Activated CD4-positive, alpha-beta T cell treated with anti-CD3 and anti-CD28 coated beads, Interleukin-2, amount 50 U/mL, for 1 hour (primary cell): Measurements from ENCODE around the gene CT45A3.
"Not testable (repeated sequence)": the region's sequence is repeated elsewhere in the genome, so short reads cannot be mapped to it uniquely, and the experiment has no call there.

ENCODE experiments used
- DNase-seq: peaks from one replicate; pipeline ENCODE4 v3.0.0-alpha.2; 2020

Gene CT45A3, protein sequence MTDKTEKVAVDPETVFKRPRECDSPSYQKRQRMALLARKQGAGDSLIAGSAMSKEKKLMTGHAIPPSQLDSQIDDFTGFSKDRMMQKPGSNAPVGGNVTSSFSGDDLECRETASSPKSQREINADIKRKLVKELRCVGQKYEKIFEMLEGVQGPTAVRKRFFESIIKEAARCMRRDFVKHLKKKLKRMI

DNA sequence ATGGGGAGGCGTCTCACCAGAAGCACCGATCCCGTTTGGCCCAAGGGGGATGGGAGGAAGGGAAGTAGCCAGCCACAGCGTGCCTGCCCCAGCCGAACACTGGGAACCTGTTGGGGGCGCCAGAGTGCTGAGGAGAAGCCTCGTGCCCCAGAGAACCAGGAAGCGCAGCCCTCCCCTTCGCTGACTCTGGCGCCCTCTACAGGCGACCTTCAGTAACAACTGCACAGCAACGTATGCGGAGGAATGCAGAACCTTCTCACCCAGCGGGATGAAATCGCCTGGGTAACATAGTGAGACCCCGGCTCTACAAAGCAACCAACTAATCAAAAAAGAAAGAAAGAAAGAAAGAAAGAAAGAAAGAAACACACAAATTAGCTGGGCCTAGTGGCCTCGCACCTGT lies at the start of gene CT45A3:
Gene CT45A3 (minus strand): TSS at position 101 of the 400 bp plus-strand sequence. CDS start 3,747 bp downstream, outside the sequence.
- not testable (repeated sequence) for DNase-seq

DNA sequence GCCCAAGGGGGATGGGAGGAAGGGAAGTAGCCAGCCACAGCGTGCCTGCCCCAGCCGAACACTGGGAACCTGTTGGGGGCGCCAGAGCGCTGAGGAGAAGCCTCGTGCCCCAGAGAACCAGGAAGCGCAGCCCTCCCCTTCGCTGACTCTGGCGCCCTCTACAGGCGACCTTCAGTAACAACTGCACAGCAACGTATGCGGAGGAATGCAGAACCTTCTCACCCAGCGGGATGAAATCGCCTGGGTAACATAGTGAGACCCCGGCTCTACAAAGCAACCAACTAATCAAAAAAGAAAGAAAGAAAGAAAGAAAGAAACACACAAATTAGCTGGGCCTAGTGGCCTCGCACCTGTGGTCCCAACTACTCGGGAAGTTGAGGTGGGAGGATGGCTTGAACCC lies 34.7 kb upstream of the CT45A3 start, which contains the start of gene CT45A6:
Gene CT45A6 (minus strand): TSS at position 101 of the 400 bp plus-strand sequence. CDS start 3,794 bp downstream, outside the sequence.
- not testable (repeated sequence) for DNase-seq

DNA sequence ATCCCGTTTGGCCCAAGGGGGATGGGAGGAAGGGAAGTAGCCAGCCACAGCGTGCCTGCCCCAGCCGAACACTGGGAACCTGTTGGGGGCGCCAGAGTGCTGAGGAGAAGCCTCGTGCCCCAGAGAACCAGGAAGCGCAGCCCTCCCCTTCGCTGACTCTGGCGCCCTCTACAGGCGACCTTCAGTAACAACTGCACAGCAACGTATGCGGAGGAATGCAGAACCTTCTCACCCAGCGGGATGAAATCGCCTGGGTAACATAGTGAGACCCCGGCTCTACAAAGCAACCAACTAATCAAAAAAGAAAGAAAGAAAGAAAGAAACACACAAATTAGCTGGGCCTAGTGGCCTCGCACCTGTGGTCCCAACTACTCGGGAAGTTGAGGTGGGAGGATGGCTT lies 17.4 kb upstream of the CT45A3 start, which contains the start of gene CT45A5:
Gene CT45A5 (minus strand): TSS at position 101 of the 400 bp plus-strand sequence. CDS start 3,774 bp downstream, outside the sequence.
- DNase-seq: not testable (repeated sequence)

DNA sequence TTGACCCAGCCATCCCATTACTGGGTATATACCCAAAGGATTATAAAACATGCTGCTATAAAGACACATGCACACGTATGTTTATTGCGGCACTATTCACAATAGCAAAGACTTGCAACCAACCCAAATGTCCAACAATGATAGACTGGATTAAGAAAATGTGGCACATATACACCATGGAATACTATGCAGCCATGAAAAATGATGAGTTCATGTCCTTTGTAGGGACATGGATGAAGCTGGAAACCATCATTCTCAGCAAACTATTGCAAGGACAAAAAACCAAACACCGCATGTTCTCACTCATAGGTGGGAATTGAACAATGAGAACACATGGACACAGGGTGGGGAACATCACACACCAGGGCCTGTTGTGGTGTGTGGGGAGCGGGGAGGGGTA lies 23.3 kb downstream of the CT45A3 start:
- not testable (repeated sequence) for DNase-seq

DNA sequence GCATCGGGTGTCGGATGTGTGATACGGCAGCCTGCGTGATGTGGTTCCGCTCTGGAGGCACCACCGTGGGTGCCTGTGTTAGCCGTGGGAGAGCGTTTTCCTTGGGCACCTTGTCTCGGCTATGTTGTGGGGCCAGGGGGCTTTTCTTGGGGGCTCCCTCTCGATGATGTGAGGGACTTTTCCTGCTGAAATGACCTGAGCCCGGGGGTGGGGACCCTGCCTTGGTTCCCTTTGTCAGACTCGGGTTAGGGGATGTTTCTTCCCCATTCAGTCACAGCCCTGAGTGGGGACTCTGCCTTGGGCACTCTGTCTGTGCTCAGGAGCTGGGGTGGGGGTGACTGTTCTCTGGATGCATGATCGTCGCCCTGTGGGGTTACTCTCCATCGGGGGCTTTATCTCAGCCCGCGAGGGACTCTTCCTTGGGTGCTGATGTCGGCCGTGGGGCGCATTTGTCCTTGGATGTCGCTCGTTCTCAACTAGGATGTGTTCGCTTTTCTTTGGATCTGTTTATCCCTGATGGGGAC lies 26.7 kb downstream of the CT45A3 start:
- DNase-seq: no peak

DNA sequence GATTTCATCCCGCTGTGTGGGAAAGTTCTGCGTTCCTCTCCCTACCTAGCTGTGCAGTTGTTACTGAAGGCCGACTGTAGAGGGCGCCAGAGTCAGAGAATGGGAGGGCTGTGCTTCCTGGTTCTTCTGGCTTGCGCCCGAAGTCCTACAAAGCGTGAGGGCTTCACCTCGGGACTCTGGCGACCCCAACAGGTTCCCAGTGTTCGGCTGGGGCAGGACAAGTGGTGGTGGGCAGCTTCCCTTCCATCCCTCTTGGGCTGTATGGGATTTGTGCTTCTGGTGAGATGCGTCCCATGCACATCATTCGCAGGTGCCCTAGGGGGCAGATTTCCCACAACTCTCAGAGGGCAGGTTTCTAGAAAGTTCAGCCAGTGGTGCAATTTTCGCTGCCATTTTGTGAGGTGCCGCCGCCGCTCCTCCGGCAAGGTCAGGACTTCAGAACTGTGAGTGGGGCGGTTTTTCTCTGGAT lies 27.3 kb downstream of the CT45A3 start:
- DNase-seq: peak; percentile 26

DNA sequence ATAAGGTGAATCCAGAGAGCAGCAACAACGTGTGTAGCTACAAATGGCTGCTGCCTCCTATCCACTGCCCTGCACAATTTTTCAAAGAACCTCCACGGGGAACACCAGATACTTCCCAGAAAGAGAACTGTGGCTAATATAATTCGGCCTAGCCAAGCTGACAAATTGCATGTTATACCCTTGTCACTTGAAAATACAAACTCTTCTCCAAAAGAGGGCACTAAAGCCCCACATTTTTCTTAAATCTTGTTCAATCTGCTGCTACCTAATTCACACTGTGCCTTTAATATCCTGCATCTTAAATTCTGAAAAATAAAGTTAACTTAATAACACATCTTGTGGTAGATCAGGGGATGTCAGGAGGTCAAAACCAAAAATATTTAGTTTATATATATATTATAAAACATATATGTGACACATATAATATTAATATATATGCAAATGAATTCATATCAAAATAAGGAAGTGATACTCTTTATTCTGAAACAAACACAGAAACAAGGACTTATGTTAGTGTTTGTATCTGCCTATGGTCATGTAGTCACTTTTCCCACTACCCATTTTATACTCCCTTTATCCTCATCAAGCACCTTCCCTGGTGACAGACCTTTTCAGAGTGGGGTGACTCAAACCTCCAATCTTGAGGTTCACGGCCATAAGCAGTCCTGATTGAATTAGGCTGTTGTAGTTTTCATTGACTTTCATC lies 30.5 kb downstream of the CT45A3 start:
- no peak for DNase-seq

DNA sequence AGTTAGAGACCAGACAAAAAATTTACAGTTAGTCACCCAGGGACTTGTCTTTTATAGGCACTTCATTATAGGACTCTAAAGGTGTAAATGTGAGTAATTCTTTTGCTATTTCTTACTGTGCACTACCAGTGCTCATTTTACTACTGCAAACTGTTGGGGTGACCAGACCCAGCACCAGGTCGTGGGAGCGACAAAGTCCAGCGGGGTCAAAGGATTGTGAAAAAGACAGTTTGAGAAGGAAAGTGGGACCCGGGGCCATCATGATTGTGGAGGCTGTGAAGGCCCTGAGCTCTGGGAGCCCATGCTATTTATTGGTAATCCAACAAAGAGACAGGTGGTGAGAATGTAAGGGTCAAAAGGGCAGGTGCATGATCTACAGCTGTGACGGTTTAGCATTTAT lies 33.3 kb downstream of the CT45A3 start:
- not testable (repeated sequence) for DNase-seq

DNA sequence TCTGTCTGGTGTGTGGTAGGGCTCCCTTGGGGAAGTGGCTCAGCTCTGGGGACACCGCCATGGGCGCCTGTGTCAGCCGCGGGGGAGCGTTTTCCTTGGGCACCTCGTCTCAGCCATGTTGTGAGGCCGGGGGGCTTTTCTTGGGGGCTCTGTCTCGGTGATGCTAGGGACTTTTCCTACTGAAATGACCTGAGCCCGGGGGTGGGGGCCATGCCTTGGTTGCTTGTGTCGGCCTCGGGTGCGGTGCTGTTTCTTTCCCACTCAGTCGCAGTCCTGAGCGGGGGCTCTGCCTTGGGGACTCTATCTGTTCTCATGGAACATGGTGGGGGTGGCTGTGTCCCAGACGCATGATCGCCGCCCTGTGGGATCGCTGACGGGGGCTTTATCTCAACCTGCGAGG lies 54.2 kb downstream of the CT45A3 start:
- DNase-seq: no peak

DNA sequence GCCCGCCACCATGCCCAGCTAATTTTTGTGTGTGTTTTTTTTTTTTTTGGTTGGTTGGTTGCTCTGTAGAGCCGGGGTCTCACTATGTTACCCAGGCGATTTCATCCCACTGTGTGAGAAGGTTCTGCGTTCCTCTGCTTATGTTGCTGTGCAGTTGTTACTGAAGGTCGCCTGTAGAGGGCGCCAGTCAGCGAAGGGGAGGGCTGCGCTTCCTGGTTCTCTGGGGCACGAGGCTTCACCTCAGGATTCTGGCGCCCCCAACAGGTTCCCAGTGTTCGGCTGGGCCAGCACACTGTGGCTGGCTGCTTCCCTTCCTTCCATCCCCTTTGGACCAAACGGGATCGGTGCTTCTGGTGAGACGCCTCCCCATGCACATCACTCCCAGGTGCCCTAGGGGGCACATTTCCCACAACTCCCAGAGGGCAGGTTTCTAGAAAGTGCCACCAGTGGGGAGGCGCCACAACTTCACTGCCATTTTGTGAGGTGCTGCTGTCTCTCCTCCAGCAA lies 54.8 kb downstream of the CT45A3 start, which contains the start of gene CT45A1:
Gene CT45A1 (plus strand): TSS at position 457 of the 507 bp plus-strand sequence. CDS start 5,302 bp downstream, outside the sequence.
- DNase-seq: not testable (repeated sequence)
